22Rv1 (cell line): Measurements from ENCODE around the gene NFATC2.

Experiments
- H3K27ac ChIP-seq: fragments of 450-650 bp; 2 replicates; pipeline ENCODE4 v1.5.1; 2017
- ZFX ChIP-seq: fragments of 450-650 bp; IDR thresholded peaks from 2 replicates; pipeline ENCODE4 v1.6.1; 2017; ENCODE audit warnings: antibody characterized with exemption, borderline replicate concordance
- TF ChIP-seq, protein P1 (sequence below): fragments of 450-650 bp; IDR thresholded peaks from 2 replicates; pipeline ENCODE4 v1.5.1; 2017; ENCODE audit warnings: mild to moderate bottlenecking

NFATC2 gene

GRCh38 chr20:51371720-51372119 is 170.8 kb downstream of the NFATC2 start:
- TF ChIP-seq, protein P1, sequence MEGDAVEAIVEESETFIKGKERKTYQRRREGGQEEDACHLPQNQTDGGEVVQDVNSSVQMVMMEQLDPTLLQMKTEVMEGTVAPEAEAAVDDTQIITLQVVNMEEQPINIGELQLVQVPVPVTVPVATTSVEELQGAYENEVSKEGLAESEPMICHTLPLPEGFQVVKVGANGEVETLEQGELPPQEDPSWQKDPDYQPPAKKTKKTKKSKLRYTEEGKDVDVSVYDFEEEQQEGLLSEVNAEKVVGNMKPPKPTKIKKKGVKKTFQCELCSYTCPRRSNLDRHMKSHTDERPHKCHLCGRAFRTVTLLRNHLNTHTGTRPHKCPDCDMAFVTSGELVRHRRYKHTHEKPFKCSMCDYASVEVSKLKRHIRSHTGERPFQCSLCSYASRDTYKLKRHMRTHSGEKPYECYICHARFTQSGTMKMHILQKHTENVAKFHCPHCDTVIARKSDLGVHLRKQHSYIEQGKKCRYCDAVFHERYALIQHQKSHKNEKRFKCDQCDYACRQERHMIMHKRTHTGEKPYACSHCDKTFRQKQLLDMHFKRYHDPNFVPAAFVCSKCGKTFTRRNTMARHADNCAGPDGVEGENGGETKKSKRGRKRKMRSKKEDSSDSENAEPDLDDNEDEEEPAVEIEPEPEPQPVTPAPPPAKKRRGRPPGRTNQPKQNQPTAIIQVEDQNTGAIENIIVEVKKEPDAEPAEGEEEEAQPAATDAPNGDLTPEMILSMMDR = no peak
- no peak for TF ChIP-seq ZFX
- no peak overlapping the region for H3K27ac ChIP-seq

DNA sequence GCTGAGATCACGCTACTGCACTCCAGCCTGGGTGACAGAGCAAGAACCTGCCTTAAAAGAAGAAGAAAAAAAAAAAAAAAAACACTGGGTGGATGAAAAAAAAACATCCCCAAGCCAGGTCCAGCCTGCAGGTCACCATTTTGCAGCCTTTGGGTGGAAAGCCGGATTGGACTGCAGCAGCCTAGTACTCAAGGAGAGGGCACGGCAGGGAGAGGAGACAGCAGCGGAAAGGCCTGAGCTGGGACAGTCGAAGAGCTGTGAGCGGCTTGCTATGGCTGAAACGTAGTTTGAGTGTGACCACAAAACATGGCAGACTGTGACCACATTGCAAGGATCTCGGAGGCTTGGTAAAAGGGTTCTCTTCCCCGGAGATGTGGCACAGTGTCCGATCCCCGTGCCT is 173.0 kb downstream of the NFATC2 start:
- no peak for TF ChIP-seq ZFX
- TF ChIP-seq, protein P1 = no peak
- H3K27ac ChIP-seq = no peak overlapping the region

GRCh38 chr20:51368461-51369211 is 173.9 kb downstream of the NFATC2 start:
- no peak overlapping the region for H3K27ac ChIP-seq
- TF ChIP-seq ZFX = no peak
- TF ChIP-seq, protein P1 = no peak

- no peak overlapping the region for H3K27ac ChIP-seq
- TF ChIP-seq, protein P1 = no peak
- no peak for TF ChIP-seq ZFX
Measured at GRCh38 chr20:51366155-51366886, 176.2 kb downstream of the NFATC2 start.

DNA sequence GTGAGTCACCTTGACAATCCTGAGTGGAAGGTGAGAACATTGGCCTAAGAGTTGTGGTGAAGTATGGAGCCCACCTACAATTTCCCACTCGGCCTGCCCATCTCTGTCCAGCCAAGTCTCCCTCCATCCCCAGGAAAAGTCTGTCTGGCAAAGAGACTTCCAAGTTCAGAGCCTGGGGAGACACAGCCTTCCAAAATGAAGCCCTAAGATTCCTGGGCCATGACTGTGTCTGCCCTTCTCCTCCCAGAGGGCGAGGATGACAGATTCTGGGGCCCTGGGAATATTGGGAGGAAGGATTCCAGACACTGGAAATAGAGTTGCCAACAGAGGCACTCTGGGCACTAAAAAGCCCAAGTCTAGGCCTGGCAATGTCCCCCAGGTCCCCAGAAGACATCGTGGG is 176.8 kb downstream of the NFATC2 start:
- TF ChIP-seq, protein P1 = no peak
- TF ChIP-seq ZFX = no peak
- no peak overlapping the region for H3K27ac ChIP-seq

DNA sequence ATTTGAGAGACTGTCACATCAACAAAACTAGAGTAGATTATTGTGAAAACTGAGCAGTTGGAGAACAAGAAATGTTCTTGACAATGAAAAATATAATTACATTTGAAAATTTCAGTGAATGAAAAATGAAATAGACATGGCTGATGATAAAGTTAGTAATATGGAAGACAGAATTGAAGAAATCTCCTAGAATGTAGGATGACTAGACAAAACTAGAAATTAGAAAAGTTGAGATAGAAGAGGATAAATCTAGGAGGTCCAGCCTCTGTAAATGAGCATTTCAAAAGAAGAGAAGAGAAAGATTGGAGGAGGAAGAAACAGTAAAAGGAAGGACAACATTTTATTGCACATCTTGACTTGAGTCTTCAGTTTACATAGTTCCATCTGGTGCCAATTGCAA is 178.7 kb downstream of the NFATC2 start:
- no peak for TF ChIP-seq ZFX
- TF ChIP-seq, protein P1 = no peak
- H3K27ac ChIP-seq = no peak overlapping the region

DNA sequence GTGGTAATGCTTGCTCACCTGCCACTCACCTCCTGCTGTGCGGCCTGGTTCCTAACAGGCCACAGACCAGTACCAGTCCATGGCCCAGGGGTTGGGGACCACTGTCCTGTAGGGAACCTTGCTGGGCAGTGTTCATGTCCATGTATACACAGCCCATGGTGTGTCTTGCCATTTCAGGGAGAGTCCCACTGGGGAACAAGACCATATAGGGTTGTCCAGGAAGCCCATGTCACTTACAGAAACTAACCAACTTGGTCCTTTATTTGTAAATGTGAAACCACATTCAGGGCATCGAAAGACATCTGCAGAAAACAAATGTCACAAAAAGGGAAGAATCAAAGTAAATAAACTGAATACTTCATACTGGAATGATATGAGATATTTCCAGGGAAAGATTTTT is 179.1 kb downstream of the NFATC2 start:
- no peak for TF ChIP-seq ZFX
- TF ChIP-seq, protein P1 = no peak
- no peak overlapping the region for H3K27ac ChIP-seq
